H9 (cell line): ENCODE results near the gene KRT31. TPM values are rescaled to one million over a fixed set of nuclear protein-coding genes. Genes with fewer than 3 reads are reported as not detected.

Experiments used
- DNase-seq: peaks from one replicate; pipeline ENCODE4 v3.0.0-alpha.2; 2017
- H2AFZ ChIP-seq: one replicate; pipeline ENCODE4 v1.6.1; 2013; ENCODE audit warnings: mild to moderate bottlenecking, low read length, control low read depth, moderate library complexity
- H2AK5ac ChIP-seq: 2 replicates; pipeline ENCODE4 v1.6.1; 2013; ENCODE audit warnings: low read length, control low read depth, mixed read lengths; ENCODE audit not compliant: insufficient read length
- H2BK120ac ChIP-seq: one replicate; pipeline ENCODE4 v1.6.1; 2013; ENCODE audit warnings: low read depth, mild to moderate bottlenecking, low read length, control low read depth, inconsistent platforms; ENCODE audit not compliant: poor library complexity, severe bottlenecking
- H2BK12ac ChIP-seq: 2 replicates; pipeline ENCODE4 v1.6.1; 2013; ENCODE audit warnings: low read length, control low read depth, mixed read lengths, low read depth; ENCODE audit not compliant: insufficient read length
- H2BK15ac ChIP-seq: 2 replicates; pipeline ENCODE4 v1.6.1; 2013; ENCODE audit warnings: low read depth, low read length, control low read depth
- H2BK20ac ChIP-seq: one replicate; pipeline ENCODE4 v1.6.1; 2013; ENCODE audit warnings: low read depth, mild to moderate bottlenecking, low read length, control low read depth, inconsistent platforms; ENCODE audit not compliant: poor library complexity, severe bottlenecking
- H2BK5ac ChIP-seq: 2 replicates; pipeline ENCODE4 v1.6.1; 2013; ENCODE audit warnings: low read length, control low read depth, mixed read lengths; ENCODE audit not compliant: insufficient read length
- H3K14ac ChIP-seq: 2 replicates; pipeline ENCODE4 v1.6.1; 2013; ENCODE audit warnings: low read length, control low read depth; ENCODE audit not compliant: insufficient read depth
- H3K18ac ChIP-seq: 2 replicates; pipeline ENCODE4 v1.6.1; 2013; ENCODE audit warnings: low read depth, mild to moderate bottlenecking, mixed read lengths, low read length, control low read depth; ENCODE audit not compliant: insufficient read length
- H3K23ac ChIP-seq: 2 replicates; pipeline ENCODE4 v1.6.1; 2013; ENCODE audit warnings: low read length, control low read depth, mixed read lengths, low read depth; ENCODE audit not compliant: insufficient read length
- H3K23me2 ChIP-seq: 2 replicates; pipeline ENCODE4 v1.6.1; 2013; ENCODE audit warnings: low read depth, mild to moderate bottlenecking, mixed read lengths, low read length, control low read depth; ENCODE audit not compliant: insufficient read length, poor library complexity, severe bottlenecking
- H3K27ac ChIP-seq: 2 replicates; pipeline ENCODE4 v1.5.1; 2013; ENCODE audit warnings: low read length, control low read depth, mixed read lengths, low read depth; ENCODE audit not compliant: insufficient read length
- H3K27me3 ChIP-seq: 2 replicates; pipeline ENCODE4 v1.6.1; 2013; ENCODE audit warnings: low read length, control low read depth, inconsistent platforms; ENCODE audit not compliant: insufficient read depth
- H3K4ac ChIP-seq: 2 replicates; pipeline ENCODE4 v1.6.1; 2013; ENCODE audit warnings: low read depth, mild to moderate bottlenecking, control low read depth, inconsistent platforms, low read length, moderate library complexity
- H3K4me1 ChIP-seq: 2 replicates; pipeline ENCODE4 v1.6.1; 2013; ENCODE audit warnings: low read length, control low read depth, inconsistent platforms; ENCODE audit not compliant: insufficient read depth
- H3K4me2 ChIP-seq: 2 replicates; pipeline ENCODE4 v1.6.1; 2013; ENCODE audit warnings: low read length, control low read depth, mixed read lengths; ENCODE audit not compliant: insufficient read length, insufficient read depth
- H3K56ac ChIP-seq: 2 replicates; pipeline ENCODE4 v1.6.1; 2013; ENCODE audit warnings: low read depth, mild to moderate bottlenecking, mixed read lengths, low read length, control low read depth; ENCODE audit not compliant: insufficient read length
- H3K79me1 ChIP-seq: 2 replicates; pipeline ENCODE4 v1.6.1; 2013; ENCODE audit warnings: low read depth, mild to moderate bottlenecking, moderate library complexity, low read length, control low read depth, inconsistent platforms; ENCODE audit not compliant: insufficient read depth, poor library complexity, severe bottlenecking
- H3K79me2 ChIP-seq: 2 replicates; pipeline ENCODE4 v1.6.1; 2013; ENCODE audit warnings: low read length, control low read depth, inconsistent platforms; ENCODE audit not compliant: insufficient read depth
- H3K9ac ChIP-seq: 2 replicates; pipeline ENCODE4 v1.6.1; 2013; ENCODE audit warnings: low read length, control low read depth, mixed read lengths; ENCODE audit not compliant: insufficient read length; ENCODE audit errors: extremely low read depth
- H3K9me3 ChIP-seq: one replicate; pipeline ENCODE4 v1.6.1; 2013; ENCODE audit warnings: low read depth, low read length, inconsistent platforms; ENCODE audit not compliant: control insufficient read depth
- H3T11ph ChIP-seq: one replicate; pipeline ENCODE4 v1.6.1; 2013; ENCODE audit warnings: mild to moderate bottlenecking, low read length, control low read depth, inconsistent platforms
- H4K20me1 ChIP-seq: one replicate; pipeline ENCODE4 v1.6.1; 2013; ENCODE audit not compliant: control insufficient read depth, insufficient read length, insufficient read depth
- H4K5ac ChIP-seq: 2 replicates; pipeline ENCODE4 v1.6.1; 2013; ENCODE audit warnings: low read depth, mild to moderate bottlenecking, mixed read lengths, low read length, control low read depth; ENCODE audit not compliant: insufficient read length
- H4K8ac ChIP-seq: replicated peaks from 2 replicates; pipeline ENCODE4 v1.6.1; 2013; ENCODE audit warnings: low read length, control low read depth, mixed read lengths, low read depth; ENCODE audit not compliant: insufficient read length
- H4K91ac ChIP-seq: 2 replicates; pipeline ENCODE4 v1.6.1; 2013; ENCODE audit warnings: low read depth, mild to moderate bottlenecking, moderate library complexity, mixed read lengths, low read length, control low read depth; ENCODE audit not compliant: insufficient read length
- H3K27ac Mint-ChIP-seq, 3 experiments: 2 replicates in 2 of 3; 3 replicates in 1 of 3; pipeline ENCODE4 v1.8.0; 2020 to 2021; ENCODE audit warnings: mixed read lengths in 3 of 3, mild to moderate bottlenecking in 1 of 3, moderate library complexity in 1 of 3
- H3K27me3 Mint-ChIP-seq: 2 replicates; pipeline ENCODE4 v1.8.0; 2021; ENCODE audit warnings: low read depth, mild to moderate bottlenecking, moderate library complexity, mixed read lengths
- H3K36me3 Mint-ChIP-seq, 3 experiments: 2 replicates in 2 of 3; 3 replicates in 1 of 3; pipeline ENCODE4 v1.8.0; 2020 to 2021; ENCODE audit warnings: low read depth in 3 of 3, mixed read lengths in 3 of 3; ENCODE audit not compliant: insufficient read depth in 1 of 3
- H3K4me1 Mint-ChIP-seq, 2 experiments: 2 replicates each; pipeline ENCODE4 v1.8.0; 2020; ENCODE audit warnings: mixed read lengths in 2 of 2
- H3K4me3 Mint-ChIP-seq, 2 experiments: 2 replicates in 1 of 2; 3 replicates in 1 of 2; pipeline ENCODE4 v1.8.0; 2020 to 2021; ENCODE audit warnings: mild to moderate bottlenecking in 2 of 2, mixed read lengths in 2 of 2, moderate library complexity in 1 of 2
- H3K9me3 Mint-ChIP-seq, 2 experiments: 2 replicates in 1 of 2; 3 replicates in 1 of 2; pipeline ENCODE4 v1.8.0; 2020; ENCODE audit warnings: mild to moderate bottlenecking in 2 of 2, mixed read lengths in 2 of 2, moderate library complexity in 1 of 2
- WGBS: extraction: QIAGEN DNeasy Blood & Tissue Kit; methylation state at CpG from one replicate; pipeline ENCODE4 v1.1.7; 2013; ENCODE audit warnings: missing lambda C conversion rate, low lambda C conversion rate, mixed read lengths; ENCODE audit not compliant: insufficient read length; ENCODE audit errors: extremely low coverage; 5-methylcytosine and 5-hydroxymethylcytosine counted together
- total RNA-seq: library from RNA; stranded (reverse); gene quantifications from 2 replicates; pipeline ENCODE4 v1.2.1, GENCODE V29; 2021
- TF ChIP-seq, protein P1 (sequence below): fragments of 200-600 bp; sonication (generic); conservative IDR thresholded peaks from 3 replicates; pipeline ENCODE4 v1.8.0; 2021; ENCODE audit warnings: antibody characterized with exemption, mild to moderate bottlenecking

The KRT31 gene
- total RNA-seq, 1 experiment from 2014 or later, result not detected

GRCh38 chr17:41444186-41444585 lies 46.8 kb upstream of the KRT31 start:
- Mint-ChIP-seq H3K9me3 (no peaks in the 10 kb centered on the region; a peak in 1 of 5 replicates), H3K4me3 (no peak overlapping the region; a peak in 1 of 5 replicates), H3K36me3 (no peaks in the 10 kb centered on the region; a peak in 1 of 7 replicates), H3K4me1 (peaks cover 6% of the 10 kb centered on the region in 2 experiments), H3K27me3 (peaks cover 25% of the 10 kb centered on the region), H3K27ac (no peak overlapping the region; a peak in 3 of 7 replicates)
- Histone ChIP-seq H3K27me3 (no peaks in the 10 kb centered on the region), H3K4ac (no peak overlapping the region), H3K4me1 (no peaks in the 10 kb centered on the region), H3K56ac (no peak overlapping the region), H2AFZ (no peak overlapping the region), H3K18ac (no peak overlapping the region), H4K8ac (no peak overlapping the region), H2BK120ac (no peak overlapping the region), H4K20me1 (no peaks in the 10 kb centered on the region), H3K23me2 (no peaks in the 10 kb centered on the region), H3K9ac (no peak overlapping the region), H3K23ac (no peak overlapping the region), H2BK12ac (no peak overlapping the region), H3K9me3 (no peaks in the 10 kb centered on the region), H3K4me2 (no peak overlapping the region), H3K14ac (no peak overlapping the region), H4K91ac (no peak overlapping the region), H2BK20ac (no peak overlapping the region), H3K79me1 (no peaks in the 10 kb centered on the region), H2AK5ac (no peak overlapping the region), H4K5ac (no peak overlapping the region), H3T11ph (no peak overlapping the region), H3K79me2 (no peaks in the 10 kb centered on the region), H2BK5ac (no peak overlapping the region), H2BK15ac (no peak overlapping the region), H3K27ac (no peak overlapping the region)
- DNase-seq, result no peak
- TF ChIP-seq, protein P1, sequence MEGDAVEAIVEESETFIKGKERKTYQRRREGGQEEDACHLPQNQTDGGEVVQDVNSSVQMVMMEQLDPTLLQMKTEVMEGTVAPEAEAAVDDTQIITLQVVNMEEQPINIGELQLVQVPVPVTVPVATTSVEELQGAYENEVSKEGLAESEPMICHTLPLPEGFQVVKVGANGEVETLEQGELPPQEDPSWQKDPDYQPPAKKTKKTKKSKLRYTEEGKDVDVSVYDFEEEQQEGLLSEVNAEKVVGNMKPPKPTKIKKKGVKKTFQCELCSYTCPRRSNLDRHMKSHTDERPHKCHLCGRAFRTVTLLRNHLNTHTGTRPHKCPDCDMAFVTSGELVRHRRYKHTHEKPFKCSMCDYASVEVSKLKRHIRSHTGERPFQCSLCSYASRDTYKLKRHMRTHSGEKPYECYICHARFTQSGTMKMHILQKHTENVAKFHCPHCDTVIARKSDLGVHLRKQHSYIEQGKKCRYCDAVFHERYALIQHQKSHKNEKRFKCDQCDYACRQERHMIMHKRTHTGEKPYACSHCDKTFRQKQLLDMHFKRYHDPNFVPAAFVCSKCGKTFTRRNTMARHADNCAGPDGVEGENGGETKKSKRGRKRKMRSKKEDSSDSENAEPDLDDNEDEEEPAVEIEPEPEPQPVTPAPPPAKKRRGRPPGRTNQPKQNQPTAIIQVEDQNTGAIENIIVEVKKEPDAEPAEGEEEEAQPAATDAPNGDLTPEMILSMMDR, result no peak
- no CpG with 5 or more reads among the region's 1 CpG for WGBS
